ENCODE data around the gene PRKACA.
A peak's percentile ranks its signal among the peaks of the same experiment; 100 is the strongest.

Gene PRKACA

GRCh38 chr19:14145381-14145780 is 27.8 kb upstream of the PRKACA start:
- no peak for DNase-seq (ENCODE audit: low read depth)
- no peak for TF ChIP-seq MAX (IDR thresholded peaks at IDR 0.05; ENCODE audit: low read depth, low read length)
- TF ChIP-seq POLR2A (IDR thresholded peaks at IDR 0.05; ENCODE audit: extremely low read depth, insufficient read length), result no peak
- TF ChIP-seq CTCF (IDR thresholded peaks at IDR 0.05; ENCODE audit: low read depth, low read length), result no peak
- no peak for TF ChIP-seq MYC (IDR thresholded peaks at IDR 0.05; ENCODE audit: low read depth, low read length)

DNA sequence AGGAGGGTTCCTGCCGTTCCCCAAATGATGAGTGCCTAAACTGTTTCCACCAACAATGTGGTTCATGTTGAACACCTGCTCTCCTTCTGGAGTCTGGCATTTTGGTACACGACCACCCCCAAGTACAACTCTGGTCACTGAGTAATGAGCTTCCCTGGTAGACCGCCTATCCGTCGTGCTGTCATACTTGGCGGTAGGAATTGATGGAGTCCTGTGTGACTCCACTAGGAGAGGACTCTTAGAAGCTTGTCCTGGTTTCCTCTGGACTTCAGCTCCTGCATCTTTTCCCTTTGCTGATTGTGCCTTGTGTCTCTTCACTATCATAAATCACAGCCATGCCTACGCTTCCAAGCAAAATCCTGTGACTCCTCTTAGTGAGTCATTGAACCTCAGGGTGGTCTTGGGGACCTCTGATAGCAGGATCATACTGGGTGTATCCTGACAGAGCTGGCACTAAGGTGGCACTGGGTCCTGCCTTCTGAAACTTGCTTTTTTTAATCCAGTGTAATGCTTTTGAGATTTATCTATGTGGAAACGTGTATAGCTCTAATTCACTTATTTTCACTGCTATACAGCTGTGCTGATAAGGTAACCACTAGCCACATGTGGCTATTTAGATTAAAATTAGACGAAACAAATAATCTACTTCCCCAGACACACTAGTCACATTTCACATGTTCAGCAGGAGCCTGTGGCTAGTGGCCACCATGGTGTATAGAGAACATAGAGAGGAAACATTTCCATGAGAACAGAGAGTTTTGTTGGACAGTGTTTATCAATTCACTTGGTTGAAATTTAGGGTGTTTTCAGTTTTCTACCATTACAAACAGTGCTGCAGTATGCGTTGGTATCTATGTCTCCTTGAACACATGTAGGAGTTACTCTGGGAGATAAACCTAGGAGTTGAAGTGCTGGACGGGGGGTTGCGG is 25.0 kb upstream of the PRKACA start:
- DNase-seq (ENCODE audit: low read depth), result no peak
- no peak overlapping the region for H3K4me3 ChIP-seq (ENCODE audit: low read depth, low read length)

More at GRCh38 chr19:14145381-14145780, 27.8 kb upstream of the PRKACA start:
- no peak overlapping the region for H3K4me3 ChIP-seq (ENCODE audit: low read depth, low read length)

GRCh38 chr19:14141041-14141440 is 23.5 kb upstream of the PRKACA start:
- no peak overlapping the region for H3K4me3 ChIP-seq (ENCODE audit: low read depth, low read length)
- TF ChIP-seq CTCF (IDR thresholded peaks at IDR 0.05; ENCODE audit: low read depth, low read length) (no peak), MYC (IDR thresholded peaks at IDR 0.05; ENCODE audit: low read depth, low read length) (no peak), MAX (IDR thresholded peaks at IDR 0.05; ENCODE audit: low read depth, low read length) (no peak), POLR2A (IDR thresholded peaks at IDR 0.05; ENCODE audit: extremely low read depth, insufficient read length) (no peak)
- DNase-seq (ENCODE audit: low read depth), result no peak

More for the DNA sequence above, 25.0 kb upstream of the PRKACA start:
- no peak for TF ChIP-seq MAX (IDR thresholded peaks at IDR 0.05; ENCODE audit: low read depth, low read length)
- no peak for TF ChIP-seq CTCF (IDR thresholded peaks at IDR 0.05; ENCODE audit: low read depth, low read length)
- TF ChIP-seq POLR2A (IDR thresholded peaks at IDR 0.05; ENCODE audit: extremely low read depth, insufficient read length), result no peak
- TF ChIP-seq MYC (IDR thresholded peaks at IDR 0.05; ENCODE audit: low read depth, low read length), result no peak

DNA sequence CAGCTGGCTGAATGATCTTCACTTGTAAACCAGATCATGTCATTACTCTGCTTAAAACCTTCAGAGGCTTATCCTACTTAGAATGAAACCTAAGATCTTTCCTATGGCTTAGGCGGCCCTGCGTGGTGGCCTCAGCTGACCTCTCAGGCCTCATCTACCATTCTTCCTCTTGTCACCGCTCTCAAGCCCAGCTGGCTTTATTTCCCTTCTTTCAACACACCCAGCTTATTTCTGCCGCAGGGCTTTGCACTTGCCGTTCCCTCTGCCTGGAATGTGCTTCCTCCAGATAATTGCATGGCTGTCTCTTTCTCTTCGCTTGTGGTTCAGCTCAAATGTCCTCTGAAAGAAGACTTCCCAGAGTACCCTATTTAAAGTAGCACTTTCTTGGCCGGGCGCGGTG is 22.4 kb upstream of the PRKACA start:
- TF ChIP-seq MAX (IDR thresholded peaks at IDR 0.05; ENCODE audit: low read depth, low read length) (peak; percentile 55), POLR2A (IDR thresholded peaks at IDR 0.05; ENCODE audit: extremely low read depth, insufficient read length) (no peak), MYC (IDR thresholded peaks at IDR 0.05; ENCODE audit: low read depth, low read length) (peak; percentile 62; the same call in 1 of the 2 replicates), CTCF (IDR thresholded peaks at IDR 0.05; ENCODE audit: low read depth, low read length) (no peak)
- peak; percentile 70 for DNase-seq (ENCODE audit: low read depth)
- no peak overlapping the region for H3K4me3 ChIP-seq (ENCODE audit: low read depth, low read length)

- H3K4me3 ChIP-seq (ENCODE audit: low read depth, low read length), result no peak overlapping the region
- no peak for DNase-seq (ENCODE audit: low read depth)
- TF ChIP-seq MAX (IDR thresholded peaks at IDR 0.05; ENCODE audit: low read depth, low read length) (no peak), MYC (IDR thresholded peaks at IDR 0.05; ENCODE audit: low read depth, low read length) (no peak), CTCF (IDR thresholded peaks at IDR 0.05; ENCODE audit: low read depth, low read length) (no peak), POLR2A (IDR thresholded peaks at IDR 0.05; ENCODE audit: extremely low read depth, insufficient read length) (no peak)
These were observed 21.2 kb upstream of the PRKACA start for GRCh38 chr19:14138576-14139265.

All from NB4 (cell line).